ENCODE results near the gene RCCD1.

The RCCD1 gene

GRCh38 chr15:90941038-90941437 lies 13.6 kb upstream of the RCCD1 start:
- Histone ChIP-seq H3K4me1 (ENCODE audit: control insufficient read depth in 5 of 5, insufficient read depth in 5 of 5, low read length in 5 of 5) (peaks cover 2 to 11% (median 6%) of the 10 kb centered on the region in 5 donors), H3K4me3 (ENCODE audit: low read depth in 1 of 5, low read length in 5 of 5) (no peak overlapping the region), H3K9ac (ENCODE audit: low read length in 5 of 5) (no peak overlapping the region), H3K27ac (ENCODE audit: low read depth, low read length) (no peak overlapping the region), H3K36me3 (ENCODE audit: control insufficient read depth in 5 of 5, insufficient read depth in 5 of 5, low read length in 5 of 5) (peaks cover 0 to 68% (median 64%) of the 10 kb centered on the region in 5 donors), H3K9me3 (ENCODE audit: control insufficient read depth in 5 of 5, low read length in 5 of 5) (no peaks in the 10 kb centered on the region), H3K27me3 (ENCODE audit: control insufficient read depth in 5 of 5, insufficient read depth in 4 of 5, low read length in 5 of 5) (no peaks in the 10 kb centered on the region)

- H3K4me3 ChIP-seq (ENCODE audit: low read depth in 1 of 5, low read length in 5 of 5): no peak overlapping the region
- no peaks in the 10 kb centered on the region for H3K27me3 ChIP-seq (ENCODE audit: control insufficient read depth in 5 of 5, insufficient read depth in 4 of 5, low read length in 5 of 5)
- H3K27ac ChIP-seq (ENCODE audit: low read depth, low read length): no peak overlapping the region
- H3K4me1 ChIP-seq (ENCODE audit: control insufficient read depth in 5 of 5, insufficient read depth in 5 of 5, low read length in 5 of 5): no peaks in the 10 kb centered on the region
- H3K9ac ChIP-seq (ENCODE audit: low read length in 5 of 5): no peak overlapping the region
- H3K9me3 ChIP-seq (ENCODE audit: control insufficient read depth in 5 of 5, low read length in 5 of 5): no peaks in the 10 kb centered on the region
- H3K36me3 ChIP-seq (ENCODE audit: control insufficient read depth in 5 of 5, insufficient read depth in 5 of 5, low read length in 5 of 5): peaks cover 0 to 80% (median 76%) of the 10 kb centered on the region in 5 donors
These were observed 12.1 kb upstream of the RCCD1 start for GRCh38 chr15:90942354-90943120.

DNA sequence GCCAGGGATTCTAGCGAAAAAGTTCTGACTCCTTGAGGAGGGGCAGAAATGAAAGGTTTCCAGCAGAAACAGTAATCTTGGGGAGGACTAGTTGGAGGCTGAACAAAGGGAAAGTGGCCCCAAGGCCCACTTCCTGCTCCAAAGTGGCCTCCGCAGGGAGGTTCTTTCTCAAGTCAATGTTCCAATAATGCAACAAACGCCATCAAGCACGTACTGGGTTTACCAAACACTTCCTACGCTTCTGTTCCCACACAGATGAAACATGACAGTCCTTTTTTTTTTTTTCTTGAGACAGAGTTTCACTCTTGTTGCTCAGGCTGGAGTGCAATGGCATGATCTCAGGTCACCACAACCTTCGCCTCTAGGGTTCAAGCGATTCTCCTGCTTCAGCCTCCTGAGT lies 9.6 kb upstream of the RCCD1 start:
- Histone ChIP-seq H3K4me3 (ENCODE audit: low read depth in 1 of 5, low read length in 5 of 5) (no peak overlapping the region), H3K27ac (ENCODE audit: low read depth, low read length) (no peak overlapping the region), H3K27me3 (ENCODE audit: control insufficient read depth in 5 of 5, insufficient read depth in 4 of 5, low read length in 5 of 5) (no peaks in the 10 kb centered on the region), H3K4me1 (ENCODE audit: control insufficient read depth in 5 of 5, insufficient read depth in 5 of 5, low read length in 5 of 5) (no peaks in the 10 kb centered on the region), H3K9me3 (ENCODE audit: control insufficient read depth in 5 of 5, low read length in 5 of 5) (no peaks in the 10 kb centered on the region), H3K36me3 (ENCODE audit: control insufficient read depth in 5 of 5, insufficient read depth in 5 of 5, low read length in 5 of 5) (peaks cover 0 to 90% (median 85%) of the 10 kb centered on the region in 5 donors), H3K9ac (ENCODE audit: low read length in 5 of 5) (no peak overlapping the region)

DNA sequence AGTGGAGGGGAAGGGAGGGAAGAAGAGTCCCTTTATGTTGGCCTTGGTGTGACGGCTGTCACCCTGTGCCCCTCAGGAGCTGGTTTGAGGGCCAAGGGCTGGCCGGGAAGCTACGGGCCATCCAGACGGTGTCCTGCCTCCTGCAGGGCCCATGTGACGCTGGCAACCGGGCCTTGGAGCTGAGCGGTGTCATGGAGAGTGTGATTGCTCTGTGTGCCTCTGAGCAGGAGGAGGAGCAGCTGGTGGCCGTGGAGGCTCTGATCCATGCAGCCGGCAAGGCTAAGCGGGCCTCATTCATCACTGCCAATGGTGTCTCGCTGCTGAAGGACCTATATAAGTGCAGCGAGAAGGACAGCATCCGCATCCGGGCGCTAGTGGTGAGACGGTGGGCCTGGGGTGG lies 8.1 kb upstream of the RCCD1 start:
- Histone ChIP-seq H3K4me3 (ENCODE audit: low read depth in 1 of 5, low read length in 5 of 5) (no peak overlapping the region), H3K27me3 (ENCODE audit: control insufficient read depth in 5 of 5, insufficient read depth in 4 of 5, low read length in 5 of 5) (no peaks in the 10 kb centered on the region), H3K27ac (ENCODE audit: low read depth, low read length) (no peak overlapping the region), H3K4me1 (ENCODE audit: control insufficient read depth in 5 of 5, insufficient read depth in 5 of 5, low read length in 5 of 5) (no peaks in the 10 kb centered on the region), H3K9ac (ENCODE audit: low read length in 5 of 5) (no peak overlapping the region), H3K9me3 (ENCODE audit: control insufficient read depth in 5 of 5, low read length in 5 of 5) (no peaks in the 10 kb centered on the region), H3K36me3 (ENCODE audit: control insufficient read depth in 5 of 5, insufficient read depth in 5 of 5, low read length in 5 of 5) (peaks cover 0 to 90% (median 85%) of the 10 kb centered on the region in 5 donors)

- no peaks in the 10 kb centered on the region for H3K27me3 ChIP-seq (ENCODE audit: control insufficient read depth in 5 of 5, insufficient read depth in 4 of 5, low read length in 5 of 5)
- H3K9ac ChIP-seq (ENCODE audit: low read length in 5 of 5): no peak overlapping the region
- H3K4me3 ChIP-seq (ENCODE audit: low read depth in 1 of 5, low read length in 5 of 5): no peak overlapping the region
- H3K36me3 ChIP-seq (ENCODE audit: control insufficient read depth in 5 of 5, insufficient read depth in 5 of 5, low read length in 5 of 5): peaks cover 0 to 92% (median 88%) of the 10 kb centered on the region in 5 donors
- H3K4me1 ChIP-seq (ENCODE audit: control insufficient read depth in 5 of 5, insufficient read depth in 5 of 5, low read length in 5 of 5): no peaks in the 10 kb centered on the region
- no peaks in the 10 kb centered on the region for H3K9me3 ChIP-seq (ENCODE audit: control insufficient read depth in 5 of 5, low read length in 5 of 5)
- H3K27ac ChIP-seq (ENCODE audit: low read depth, low read length): no peak overlapping the region
These were observed 7.6 kb upstream of the RCCD1 start for GRCh38 chr15:90946941-90947576.

DNA sequence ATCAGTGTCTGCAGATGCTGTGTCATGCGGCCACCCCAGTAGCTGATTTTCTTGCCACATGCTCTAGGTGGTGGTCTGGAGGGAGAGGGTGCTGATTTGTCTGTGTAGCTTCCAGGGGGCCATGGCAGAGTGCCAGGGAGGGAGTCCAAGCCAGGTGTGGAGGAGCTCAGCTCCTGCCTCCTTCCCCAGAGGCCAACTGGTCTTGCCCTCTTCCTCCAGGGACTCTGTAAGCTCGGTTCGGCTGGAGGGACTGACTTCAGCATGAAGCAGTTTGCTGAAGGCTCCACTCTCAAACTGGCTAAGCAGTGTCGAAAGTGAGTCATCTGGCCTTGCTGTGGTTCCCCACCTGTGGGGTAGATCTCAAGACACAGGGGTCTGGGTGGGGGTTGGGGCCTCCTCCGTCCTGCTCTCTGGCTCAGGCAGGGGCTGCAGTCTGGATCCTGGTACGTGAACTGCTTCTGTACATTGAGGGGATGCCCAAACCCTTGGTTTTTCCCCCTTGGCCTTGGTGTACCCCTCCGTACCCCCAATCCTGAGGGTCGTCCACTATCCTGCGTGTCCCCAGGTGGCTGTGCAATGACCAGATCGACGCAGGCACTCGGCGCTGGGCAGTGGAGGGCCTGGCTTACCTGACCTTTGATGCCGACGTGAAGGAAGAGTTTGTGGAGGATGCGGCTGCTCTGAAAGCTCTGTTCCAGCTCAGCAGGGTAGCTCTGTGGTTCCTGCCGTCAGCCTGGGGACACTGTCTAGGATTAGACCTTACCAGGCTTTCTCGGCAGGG lies 6.9 kb upstream of the RCCD1 start:
- H3K4me3 ChIP-seq (ENCODE audit: low read depth in 1 of 5, low read length in 5 of 5): no peak overlapping the region
- no peaks in the 10 kb centered on the region for H3K27me3 ChIP-seq (ENCODE audit: control insufficient read depth in 5 of 5, insufficient read depth in 4 of 5, low read length in 5 of 5)
- peak overlapping the region in 1 of 5 donors; percentile 35 for H3K9ac ChIP-seq (ENCODE audit: low read length in 5 of 5)
- no peaks in the 10 kb centered on the region for H3K9me3 ChIP-seq (ENCODE audit: control insufficient read depth in 5 of 5, low read length in 5 of 5)
- H3K27ac ChIP-seq (ENCODE audit: low read depth, low read length): no peak overlapping the region
- H3K4me1 ChIP-seq (ENCODE audit: control insufficient read depth in 5 of 5, insufficient read depth in 5 of 5, low read length in 5 of 5): no peaks in the 10 kb centered on the region
- peaks cover 0 to 92% (median 86%) of the 10 kb centered on the region in 5 donors for H3K36me3 ChIP-seq (ENCODE audit: control insufficient read depth in 5 of 5, insufficient read depth in 5 of 5, low read length in 5 of 5)

- Histone ChIP-seq H3K27ac (ENCODE audit: low read depth, low read length) (no peak overlapping the region), H3K9me3 (ENCODE audit: control insufficient read depth in 5 of 5, low read length in 5 of 5) (no peaks in the 10 kb centered on the region), H3K36me3 (ENCODE audit: control insufficient read depth in 5 of 5, insufficient read depth in 5 of 5, low read length in 5 of 5) (peaks cover 0 to 92% (median 86%) of the 10 kb centered on the region in 5 donors), H3K27me3 (ENCODE audit: control insufficient read depth in 5 of 5, insufficient read depth in 4 of 5, low read length in 5 of 5) (no peaks in the 10 kb centered on the region), H3K9ac (ENCODE audit: low read length in 5 of 5) (peak overlapping the region in 1 of 5 donors; percentile 35), H3K4me1 (ENCODE audit: control insufficient read depth in 5 of 5, insufficient read depth in 5 of 5, low read length in 5 of 5) (no peaks in the 10 kb centered on the region), H3K4me3 (ENCODE audit: low read depth in 1 of 5, low read length in 5 of 5) (no peak overlapping the region)
These were observed 6.2 kb upstream of the RCCD1 start for GRCh38 chr15:90948506-90948905.

GRCh38 chr15:90949979-90950675 lies 4.6 kb upstream of the RCCD1 start:
- Histone ChIP-seq H3K27ac (ENCODE audit: low read depth, low read length) (no peak overlapping the region), H3K9me3 (ENCODE audit: control insufficient read depth in 5 of 5, low read length in 5 of 5) (no peaks in the 10 kb centered on the region), H3K27me3 (ENCODE audit: control insufficient read depth in 5 of 5, insufficient read depth in 4 of 5, low read length in 5 of 5) (no peaks in the 10 kb centered on the region), H3K4me1 (ENCODE audit: control insufficient read depth in 5 of 5, insufficient read depth in 5 of 5, low read length in 5 of 5) (peaks cover 0 to 6% (median 4%) of the 10 kb centered on the region in 5 donors), H3K9ac (ENCODE audit: low read length in 5 of 5) (no peak overlapping the region), H3K36me3 (ENCODE audit: control insufficient read depth in 5 of 5, insufficient read depth in 5 of 5, low read length in 5 of 5) (peaks cover 0 to 80% (median 75%) of the 10 kb centered on the region in 5 donors), H3K4me3 (ENCODE audit: low read depth in 1 of 5, low read length in 5 of 5) (no peak overlapping the region)

DNA sequence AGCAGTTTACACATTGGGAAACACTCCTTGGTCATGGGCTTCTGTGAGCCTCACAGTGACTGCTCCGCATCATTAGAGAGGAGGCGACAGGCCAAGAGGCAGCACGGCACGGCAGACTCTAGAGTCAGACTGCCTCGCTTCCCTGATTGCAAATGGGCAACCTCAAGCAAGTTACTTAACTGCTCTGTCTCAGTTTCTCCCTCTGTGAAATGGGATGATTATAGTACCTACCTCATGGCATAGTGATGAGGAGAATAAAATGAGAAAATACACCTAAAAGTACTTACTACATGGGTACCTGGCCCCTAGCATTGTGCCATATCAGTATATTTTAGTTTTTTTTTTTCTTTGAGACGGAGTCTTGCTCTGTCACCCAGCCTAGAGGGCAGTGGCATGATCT lies 4.0 kb upstream of the RCCD1 start:
- H3K9ac ChIP-seq (ENCODE audit: low read length in 5 of 5): no peak overlapping the region
- H3K27ac ChIP-seq (ENCODE audit: low read depth, low read length): no peak overlapping the region
- no peaks in the 10 kb centered on the region for H3K27me3 ChIP-seq (ENCODE audit: control insufficient read depth in 5 of 5, insufficient read depth in 4 of 5, low read length in 5 of 5)
- H3K36me3 ChIP-seq (ENCODE audit: control insufficient read depth in 5 of 5, insufficient read depth in 5 of 5, low read length in 5 of 5): peaks cover 0 to 78% (median 72%) of the 10 kb centered on the region in 5 donors
- H3K4me1 ChIP-seq (ENCODE audit: control insufficient read depth in 5 of 5, insufficient read depth in 5 of 5, low read length in 5 of 5): peaks cover 0 to 11% (median 9%) of the 10 kb centered on the region in 5 donors
- H3K9me3 ChIP-seq (ENCODE audit: control insufficient read depth in 5 of 5, low read length in 5 of 5): no peaks in the 10 kb centered on the region
- no peak overlapping the region for H3K4me3 ChIP-seq (ENCODE audit: low read depth in 1 of 5, low read length in 5 of 5)

Data from subcutaneous abdominal adipose tissue (tissue), 5 donors.